Measurements from ENCODE around the gene PMF1. TPM values are rescaled to one million over a fixed set of nuclear protein-coding genes. Genes with fewer than 3 reads are reported as not detected.

PMF1 gene
- total RNA-seq, 1 donor from 2014 or later: 54.3 TPM

DNA sequence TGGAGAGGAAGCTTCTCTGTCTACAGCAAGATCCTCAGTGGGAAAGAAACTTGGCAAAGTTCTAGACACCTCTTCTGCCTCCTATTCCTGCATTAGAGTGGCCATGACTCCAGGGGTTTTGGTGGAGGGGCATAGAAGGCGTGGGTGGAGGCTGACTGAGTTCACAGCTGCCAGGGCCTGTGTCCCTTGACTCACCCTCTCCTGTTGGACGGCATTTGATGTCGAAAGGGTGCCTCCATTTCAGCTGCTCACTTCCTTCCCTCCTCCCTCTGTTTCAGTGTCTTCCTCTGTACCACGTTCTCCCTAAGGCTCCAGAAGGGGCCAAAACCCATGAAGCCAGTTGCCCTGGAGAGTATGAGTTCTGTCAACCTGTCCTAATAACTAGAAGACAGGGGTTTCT lies 72.0 kb downstream of the PMF1 start:
- no peak for DNase-seq (ENCODE audit: low spot score)
- intact Hi-C loops (cut with DNase I): loop anchor here (5.0 kb wide), 1 partner anchor 122 kb away; no protein-coding TSS in a partner anchor

DNA sequence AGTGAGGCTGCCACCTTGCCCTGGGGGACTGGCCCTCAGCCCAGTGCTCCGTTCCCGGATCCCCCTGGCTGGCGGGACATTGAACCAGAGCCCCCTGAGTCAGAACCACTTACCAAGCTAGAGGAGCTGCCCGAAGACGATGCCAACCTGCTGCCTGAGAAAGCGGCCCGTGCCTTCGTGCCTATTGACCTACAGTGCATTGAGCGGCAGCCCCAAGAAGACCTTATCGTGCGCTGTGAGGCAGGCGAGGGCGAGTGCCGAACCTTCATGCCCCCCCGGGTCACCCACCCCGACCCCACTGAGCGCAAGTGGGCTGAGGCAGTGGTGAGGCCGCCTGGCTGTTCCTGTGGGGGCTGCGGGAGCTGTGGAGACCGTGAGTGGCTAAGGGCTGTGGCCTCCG lies 72.6 kb downstream of the PMF1 start:
- intact Hi-C loops (cut with DNase I): no loop called here
- DNase-seq (ENCODE audit: low spot score): no peak

DNA sequence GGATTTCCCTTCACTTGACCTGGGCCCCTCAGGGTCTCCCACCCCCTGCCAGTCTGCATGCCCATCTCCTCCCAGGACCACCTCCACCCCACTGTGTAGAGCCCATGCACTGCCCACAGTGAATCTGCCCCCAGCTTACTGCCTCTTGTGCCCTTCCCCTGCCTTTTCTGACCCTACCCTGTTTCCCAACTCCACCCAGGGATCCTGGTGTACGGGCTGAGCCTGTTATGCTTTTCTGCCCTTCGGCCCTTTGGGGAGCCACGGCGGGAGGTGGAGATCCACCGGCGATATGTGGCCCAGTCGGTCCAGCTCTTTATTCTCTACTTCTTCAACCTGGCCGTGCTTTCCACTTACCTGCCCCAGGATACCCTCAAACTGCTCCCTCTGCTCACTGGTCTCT lies 73.3 kb downstream of the PMF1 start:
- intact Hi-C loops (cut with DNase I): no loop called here

More for the DNA sequence above, 73.3 kb downstream of the PMF1 start:
- DNase-seq (ENCODE audit: low spot score): no peak

Other genes with a start within 250 kb of the PMF1 start
- gene ARHGEF2, start 234.5 kb upstream of the PMF1 start, total RNA-seq: 95.9 TPM
- 81.2 TPM for gene SSR2, start 192.1 kb upstream of the PMF1 start, total RNA-seq
- 26.3 TPM for gene UBQLN4, start 159.2 kb upstream of the PMF1 start, total RNA-seq
- 49.8 TPM for gene LAMTOR2, start 158.2 kb upstream of the PMF1 start, total RNA-seq
- not detected for gene RAB25, start 151.8 kb upstream of the PMF1 start, total RNA-seq
- gene MEX3A, start 130.5 kb upstream of the PMF1 start, total RNA-seq: 0.24 TPM
- gene LMNA, start 98.3 kb upstream of the PMF1 start, total RNA-seq: 298 TPM
- 2.7 TPM for gene SEMA4A, start 59.4 kb upstream of the PMF1 start, total RNA-seq
- gene SLC25A44, start 18.9 kb upstream of the PMF1 start, total RNA-seq: 15.4 TPM
- gene BGLAP, start 29.2 kb downstream of the PMF1 start, total RNA-seq: 0.78 TPM
- 2.6 TPM for gene PAQR6, start 35.0 kb downstream of the PMF1 start, total RNA-seq
- gene SMG5, start 69.8 kb downstream of the PMF1 start, total RNA-seq: 112 TPM
- 2.2 TPM for gene TMEM79, start 71.3 kb downstream of the PMF1 start, total RNA-seq
- 15.2 TPM for gene GLMP, start 82.7 kb downstream of the PMF1 start, total RNA-seq
- gene VHLL, start 86.3 kb downstream of the PMF1 start, total RNA-seq: not detected
- 127 TPM for gene CCT3, start 125.3 kb downstream of the PMF1 start, total RNA-seq
- not detected for gene TSACC, start 125.5 kb downstream of the PMF1 start, total RNA-seq
- gene RHBG, start 156.2 kb downstream of the PMF1 start, total RNA-seq: not detected

Data from cardiac septum (tissue), 1 donor.